ENCODE data around the gene USP35. TPM values are rescaled to one million over a fixed set of nuclear protein-coding genes. Genes with fewer than 3 reads are reported as not detected.

USP35 gene
- total RNA-seq, 1 experiment from 2014 or later: 6.0 TPM

- intact Hi-C loops (cut with micrococcal nuclease): no loop called here
- CTCF ChIA-PET: no interaction called here
- Histone ChIP-seq H3K27me3 (ENCODE audit: insufficient read depth, low read length) (no peaks in the 10 kb centered on the region), H3K79me2 (ENCODE audit: insufficient read depth, low read length) (no peaks in the 10 kb centered on the region), H4K20me1 (ENCODE audit: insufficient read depth) (no peaks in the 10 kb centered on the region), H3K4me3 (replicated peaks in 1 of 2; ENCODE audit: low read depth in 1 of 2, low read length in 2 of 2) (no peak overlapping the region), H2AFZ (ENCODE audit: low read depth, low read length, poor library complexity, severe bottlenecking) (no peak overlapping the region), H3K4me2 (ENCODE audit: low read length) (no peak overlapping the region), H3K9me2 (ENCODE audit: insufficient read depth) (no peaks in the 10 kb centered on the region), H3K27ac (ENCODE audit: low read depth, low read length) (no peak overlapping the region), H3K9ac (ENCODE audit: low read length) (no peak overlapping the region), H3K9me3 (ENCODE audit: control insufficient read depth in 1 of 2, insufficient read depth in 1 of 2, low read depth in 1 of 2, low read length in 2 of 2) (no peaks in the 10 kb centered on the region), H3K4me1 (ENCODE audit: control insufficient read depth in 1 of 2, insufficient read depth in 2 of 2, low read length in 2 of 2) (peaks cover 0 to 7% of the 10 kb centered on the region in 2 experiments; a peak in 2 of 4 replicates), H3K36me3 (ENCODE audit: control insufficient read depth in 1 of 2, insufficient read depth in 2 of 2, low read length in 2 of 2) (peaks cover 0 to 10% of the 10 kb centered on the region in 2 experiments; a peak in 1 of 4 replicates)
- no peak for DNase-seq (ENCODE audit: low read depth, low spot score)
- POLR2A ChIA-PET: no interaction called here
- RAD21 ChIA-PET (ENCODE audit: low non-redundant PET in 1 of 2, low total read pairs in 2 of 2, uncharacterized antibody in 2 of 2, unreplicated experiment in 2 of 2): no interaction called here
- TF ChIP-seq CEBPB (IDR thresholded peaks at IDR 0.05; ENCODE audit: low read depth) (no peak), YY1 (IDR thresholded peaks at IDR 0.05; ENCODE audit: extremely low read depth, insufficient replicate concordance, low read depth, low read length) (no peak), FOSL1 (IDR thresholded peaks at IDR 0.05; ENCODE audit: low read depth) (no peak)
- BruUV-seq (replicated peaks): no TSS peak
- ATAC-seq: no peak
These were observed 25.8 kb downstream of the USP35 start for GRCh38 chr11:78214331-78215194.

- CTCF ChIA-PET: interaction anchor here (0.9 kb wide), 1 partner anchor 349 kb away, joined by 3 read pairs; no protein-coding TSS in a partner anchor
- Histone ChIP-seq H3K27me3 (ENCODE audit: insufficient read depth, low read length) (no peaks in the 10 kb centered on the region), H3K9me2 (ENCODE audit: insufficient read depth) (no peaks in the 10 kb centered on the region), H3K36me3 (ENCODE audit: control insufficient read depth in 1 of 2, insufficient read depth in 2 of 2, low read length in 2 of 2) (peaks cover 0 to 4% of the 10 kb centered on the region in 2 experiments; a peak in 1 of 4 replicates), H3K79me2 (ENCODE audit: insufficient read depth, low read length) (no peaks in the 10 kb centered on the region), H3K9me3 (ENCODE audit: control insufficient read depth in 1 of 2, insufficient read depth in 1 of 2, low read depth in 1 of 2, low read length in 2 of 2) (no peaks in the 10 kb centered on the region), H3K4me1 (ENCODE audit: control insufficient read depth in 1 of 2, insufficient read depth in 2 of 2, low read length in 2 of 2) (peaks cover 0 to 7% of the 10 kb centered on the region in 2 experiments; a peak in 2 of 4 replicates), H2AFZ (ENCODE audit: low read depth, low read length, poor library complexity, severe bottlenecking) (no peak overlapping the region), H3K27ac (ENCODE audit: low read depth, low read length) (no peak overlapping the region), H3K4me3 (replicated peaks in 1 of 2; ENCODE audit: low read depth in 1 of 2, low read length in 2 of 2) (no peak overlapping the region), H3K9ac (ENCODE audit: low read length) (no peak overlapping the region), H3K4me2 (ENCODE audit: low read length) (no peak overlapping the region), H4K20me1 (ENCODE audit: insufficient read depth) (no peaks in the 10 kb centered on the region)
- RAD21 ChIA-PET (ENCODE audit: low non-redundant PET in 1 of 2, low total read pairs in 2 of 2, uncharacterized antibody in 2 of 2, unreplicated experiment in 2 of 2): no interaction called here
- intact Hi-C loops (cut with micrococcal nuclease): no loop called here
- no TSS peak for BruUV-seq (replicated peaks)
- POLR2A ChIA-PET: no interaction called here
- DNase-seq (ENCODE audit: low read depth, low spot score): no peak
- no peak for ATAC-seq
- TF ChIP-seq ATF3 (IDR thresholded peaks at IDR 0.05): no peak
- TF ChIP-seq MAX (IDR thresholded peaks at IDR 0.05): no peak
- no peak for TF ChIP-seq FOSL1 (IDR thresholded peaks at IDR 0.05; ENCODE audit: low read depth)
- no peak for TF ChIP-seq JUND (IDR thresholded peaks at IDR 0.05)
- TF ChIP-seq SIN3A (IDR thresholded peaks at IDR 0.05; ENCODE audit: low read depth): no peak
- no peak for TF ChIP-seq ZFX (IDR thresholded peaks at IDR 0.05)
- TF ChIP-seq RAD21 (IDR thresholded peaks at IDR 0.05; ENCODE audit: low read depth): no peak
- no peak for TF ChIP-seq ZBTB33 (IDR thresholded peaks at IDR 0.05; ENCODE audit: extremely low read depth, insufficient replicate concordance, low read length)
- TF ChIP-seq SRF (IDR thresholded peaks at IDR 0.05; ENCODE audit: low read depth): no peak
- TF ChIP-seq ELF1 (IDR thresholded peaks at IDR 0.05; ENCODE audit: borderline replicate concordance, low read depth): no peak
- TF ChIP-seq CEBPB (IDR thresholded peaks at IDR 0.05; ENCODE audit: low read depth): no peak
- no peak for TF ChIP-seq ZNF274 (IDR thresholded peaks at IDR 0.05; ENCODE audit: low read depth, low read length)
- no peak for TF ChIP-seq EZH2phosphoT487 (IDR thresholded peaks at IDR 0.05; ENCODE audit: borderline replicate concordance)
- no peak for TF ChIP-seq EZH2 (IDR thresholded peaks at IDR 0.05)
- no peak for TF ChIP-seq POLR2A (IDR thresholded peaks at IDR 0.05; ENCODE audit: borderline replicate concordance, extremely low read depth, insufficient read depth, insufficient read length)
- no peak for TF ChIP-seq EGR1 (IDR thresholded peaks at IDR 0.05; ENCODE audit: low read depth)
These were observed 27.3 kb downstream of the USP35 start for GRCh38 chr11:78216021-78216420.
